Stimulated activated CD8-positive, alpha-beta memory T cell treated with anti-CD3 and anti-CD28 coated beads, Interleukin-2, amount 100 ng/mL, for 1 hour (primary cell): Measurements from ENCODE around the gene SCNN1G.
"Not testable (repeated sequence)": the region's sequence is repeated elsewhere in the genome, so short reads cannot be mapped to it uniquely, and the experiment has no call there.

Experiments
- DNase-seq, 2 donors: peaks; one replicate each; pipeline ENCODE4 v3.0.0-alpha.2; 2020; ENCODE audit warnings: low read depth in 2 of 2

SCNN1G gene

GRCh38 chr16:23182679-23183542 lies at the start of gene SCNN1G:
Gene SCNN1G (plus strand): TSS chr16:23182745. CDS start chr16:23186272, 3,527 bp downstream.
- DNase-seq: no peak

- DNase-seq: no peak
Observed at GRCh38 chr16:23132775-23133463, 49.6 kb upstream of the SCNN1G start.

- no peak for DNase-seq
Observed at GRCh38 chr16:23134274-23134673, 48.3 kb upstream of the SCNN1G start.

- no peak for DNase-seq
Observed at GRCh38 chr16:23137256-23137655, 45.3 kb upstream of the SCNN1G start.

- DNase-seq: no peak
Observed at GRCh38 chr16:23137818-23138217, 44.7 kb upstream of the SCNN1G start.

GRCh38 chr16:23140107-23140506 lies 42.4 kb upstream of the SCNN1G start:
- DNase-seq: no peak

GRCh38 chr16:23141033-23141432 lies 41.5 kb upstream of the SCNN1G start:
- DNase-seq: no peak

- no peak for DNase-seq
Observed at GRCh38 chr16:23141500-23141899, 41.0 kb upstream of the SCNN1G start.

GRCh38 chr16:23141959-23142740 lies 40.4 kb upstream of the SCNN1G start:
- no peak for DNase-seq

- DNase-seq: no peak
Observed at GRCh38 chr16:23143391-23143790, 39.2 kb upstream of the SCNN1G start.

GRCh38 chr16:23144393-23144792 lies 38.2 kb upstream of the SCNN1G start:
- DNase-seq: not testable (repeated sequence)

GRCh38 chr16:23145186-23145585 lies 37.4 kb upstream of the SCNN1G start:
- DNase-seq: no peak

GRCh38 chr16:23145608-23146007 lies 36.9 kb upstream of the SCNN1G start:
- DNase-seq: no peak

- no peak for DNase-seq
Observed at GRCh38 chr16:23146877-23147601, 35.5 kb upstream of the SCNN1G start.

GRCh38 chr16:23147666-23148065 lies 34.9 kb upstream of the SCNN1G start:
- no peak for DNase-seq

- no peak for DNase-seq
Observed at GRCh38 chr16:23148166-23148512, 34.4 kb upstream of the SCNN1G start.

GRCh38 chr16:23148513-23149266 lies 33.9 kb upstream of the SCNN1G start:
- no peak for DNase-seq

GRCh38 chr16:23149267-23149992 lies 33.1 kb upstream of the SCNN1G start, which contains the start of gene USP31:
Gene USP31 (minus strand): TSS chr16:23149452. CDS start chr16:23149270, 182 bp downstream.
- peak; percentile 77 to 79 for DNase-seq

GRCh38 chr16:23149993-23150364 lies 32.6 kb upstream of the SCNN1G start:
- no peak for DNase-seq
